Measurements from ENCODE around the gene PPT1.

PPT1 gene

DNA sequence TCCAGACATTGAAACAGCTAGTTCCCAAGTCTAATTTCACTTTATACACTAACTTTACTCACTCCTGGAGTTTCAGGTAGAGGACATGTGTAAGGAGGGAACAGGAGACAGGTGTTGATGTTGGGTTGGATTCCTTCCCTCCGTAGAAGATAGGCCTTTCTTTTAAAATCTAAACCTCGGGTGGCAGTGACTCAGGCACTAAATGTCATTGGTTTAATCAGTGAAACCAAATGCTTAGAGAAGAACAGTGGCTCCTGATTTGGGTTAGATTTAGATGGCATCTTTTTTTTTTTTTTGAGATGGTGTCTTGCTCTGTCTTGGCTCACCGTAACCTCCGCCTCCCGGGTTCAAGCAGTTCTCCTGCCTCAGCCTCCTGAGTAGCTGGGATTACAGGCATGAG is 49.3 kb downstream of the PPT1 start:
- Histone ChIP-seq H3F3A (ENCODE audit: low read depth) (no peaks in the 10 kb centered on the region), H3K9me2 (replicated peaks; ENCODE audit: low read depth, low read length) (no peaks in the 10 kb centered on the region), H3K9me3 (ENCODE audit: insufficient read depth, low read depth, low read length) (no peaks in the 10 kb centered on the region), H3K27me3 (ENCODE audit: insufficient read depth, low read length, poor library complexity, severe bottlenecking) (no peaks in the 10 kb centered on the region), H3K4me2 (ENCODE audit: low read depth, low read length, poor library complexity, severe bottlenecking) (peak overlapping the region; percentile 99), H3K4me3 (ENCODE audit: low read length, poor library complexity, severe bottlenecking) (no peak overlapping the region), H3K36me3 (ENCODE audit: insufficient read depth, low read length) (peaks cover 5% of the 10 kb centered on the region; the same call in 1 of the 2 replicates), H3K4me1 (ENCODE audit: insufficient read depth, low read length, poor library complexity, severe bottlenecking) (peaks cover 38% of the 10 kb centered on the region), H2AFZ (ENCODE audit: low read length) (no peak overlapping the region), H3K9ac (ENCODE audit: low read depth, low read length, poor library complexity, severe bottlenecking) (no peak overlapping the region), H4K20me1 (ENCODE audit: insufficient read depth, low read length, poor library complexity, severe bottlenecking) (peaks cover 70% of the 10 kb centered on the region), H3K79me2 (ENCODE audit: insufficient read depth, low read length) (peaks cover 99% of the 10 kb centered on the region)
- TF ChIP-seq, protein P1, sequence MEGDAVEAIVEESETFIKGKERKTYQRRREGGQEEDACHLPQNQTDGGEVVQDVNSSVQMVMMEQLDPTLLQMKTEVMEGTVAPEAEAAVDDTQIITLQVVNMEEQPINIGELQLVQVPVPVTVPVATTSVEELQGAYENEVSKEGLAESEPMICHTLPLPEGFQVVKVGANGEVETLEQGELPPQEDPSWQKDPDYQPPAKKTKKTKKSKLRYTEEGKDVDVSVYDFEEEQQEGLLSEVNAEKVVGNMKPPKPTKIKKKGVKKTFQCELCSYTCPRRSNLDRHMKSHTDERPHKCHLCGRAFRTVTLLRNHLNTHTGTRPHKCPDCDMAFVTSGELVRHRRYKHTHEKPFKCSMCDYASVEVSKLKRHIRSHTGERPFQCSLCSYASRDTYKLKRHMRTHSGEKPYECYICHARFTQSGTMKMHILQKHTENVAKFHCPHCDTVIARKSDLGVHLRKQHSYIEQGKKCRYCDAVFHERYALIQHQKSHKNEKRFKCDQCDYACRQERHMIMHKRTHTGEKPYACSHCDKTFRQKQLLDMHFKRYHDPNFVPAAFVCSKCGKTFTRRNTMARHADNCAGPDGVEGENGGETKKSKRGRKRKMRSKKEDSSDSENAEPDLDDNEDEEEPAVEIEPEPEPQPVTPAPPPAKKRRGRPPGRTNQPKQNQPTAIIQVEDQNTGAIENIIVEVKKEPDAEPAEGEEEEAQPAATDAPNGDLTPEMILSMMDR (conservative IDR thresholded peaks at IDR 0.05; ENCODE audit: low read length), result no peak
- no peak for TF ChIP-seq EZH2phosphoT487 (IDR thresholded peaks at IDR 0.05; ENCODE audit: borderline replicate concordance)

GRCh38 chr1:40047276-40047675 is 49.8 kb downstream of the PPT1 start:
- TF ChIP-seq, protein P1 (conservative IDR thresholded peaks at IDR 0.05; ENCODE audit: low read length), result no peak
- TF ChIP-seq EZH2phosphoT487 (IDR thresholded peaks at IDR 0.05; ENCODE audit: borderline replicate concordance), result no peak
- Histone ChIP-seq H3F3A (ENCODE audit: low read depth) (no peaks in the 10 kb centered on the region), H4K20me1 (ENCODE audit: insufficient read depth, low read length, poor library complexity, severe bottlenecking) (peaks cover 74% of the 10 kb centered on the region), H3K36me3 (ENCODE audit: insufficient read depth, low read length) (peaks cover 5% of the 10 kb centered on the region; the same call in 1 of the 2 replicates), H3K9me2 (replicated peaks; ENCODE audit: low read depth, low read length) (no peaks in the 10 kb centered on the region), H3K9ac (ENCODE audit: low read depth, low read length, poor library complexity, severe bottlenecking) (no peak overlapping the region), H3K4me2 (ENCODE audit: low read depth, low read length, poor library complexity, severe bottlenecking) (peak overlapping the region; percentile 99), H3K4me3 (ENCODE audit: low read length, poor library complexity, severe bottlenecking) (no peak overlapping the region), H3K4me1 (ENCODE audit: insufficient read depth, low read length, poor library complexity, severe bottlenecking) (peaks cover 43% of the 10 kb centered on the region), H2AFZ (ENCODE audit: low read length) (no peak overlapping the region), H3K79me2 (ENCODE audit: insufficient read depth, low read length) (peaks cover 99% of the 10 kb centered on the region), H3K27me3 (ENCODE audit: insufficient read depth, low read length, poor library complexity, severe bottlenecking) (no peaks in the 10 kb centered on the region), H3K9me3 (ENCODE audit: insufficient read depth, low read depth, low read length) (no peaks in the 10 kb centered on the region)

- H3K4me3 ChIP-seq (ENCODE audit: low read length, poor library complexity, severe bottlenecking), result no peak overlapping the region
- H3F3A ChIP-seq (ENCODE audit: low read depth), result no peaks in the 10 kb centered on the region
- H3K79me2 ChIP-seq (ENCODE audit: insufficient read depth, low read length), result peaks cover 99% of the 10 kb centered on the region
- no peaks in the 10 kb centered on the region for H3K9me2 ChIP-seq (replicated peaks; ENCODE audit: low read depth, low read length)
- H3K27me3 ChIP-seq (ENCODE audit: insufficient read depth, low read length, poor library complexity, severe bottlenecking), result peaks cover 4% of the 10 kb centered on the region
- TF ChIP-seq, protein P1 (conservative IDR thresholded peaks at IDR 0.05; ENCODE audit: low read length), result no peak
- TF ChIP-seq EZH2phosphoT487 (IDR thresholded peaks at IDR 0.05; ENCODE audit: borderline replicate concordance), result no peak
- peaks cover 5% of the 10 kb centered on the region; the same call in 1 of the 2 replicates for H3K36me3 ChIP-seq (ENCODE audit: insufficient read depth, low read length)
- H3K4me1 ChIP-seq (ENCODE audit: insufficient read depth, low read length, poor library complexity, severe bottlenecking), result peaks cover 54% of the 10 kb centered on the region
- peaks cover 81% of the 10 kb centered on the region for H4K20me1 ChIP-seq (ENCODE audit: insufficient read depth, low read length, poor library complexity, severe bottlenecking)
- no peaks in the 10 kb centered on the region for H3K9me3 ChIP-seq (ENCODE audit: insufficient read depth, low read depth, low read length)
- peak overlapping the region; percentile 99 for H3K4me2 ChIP-seq (ENCODE audit: low read depth, low read length, poor library complexity, severe bottlenecking)
- H2AFZ ChIP-seq (ENCODE audit: low read length), result no peak overlapping the region
- no peak overlapping the region for H3K9ac ChIP-seq (ENCODE audit: low read depth, low read length, poor library complexity, severe bottlenecking)
Observed at GRCh38 chr1:40045766-40046165, 51.3 kb downstream of the PPT1 start.

Data from Loucy (cell line).